Measurements from ENCODE around the gene TAB2.

GRCh38 chr6:149313070-149313469, 4.4 kb upstream of the TAB2 start:
- TF ChIP-seq CTCF (IDR thresholded peaks at IDR 0.05) (no peak), POLR2A (IDR thresholded peaks at IDR 0.05) (no peak)

All from uterus (tissue), 2 donors.